Measurements from ENCODE around the gene POLR2H.

DNA sequence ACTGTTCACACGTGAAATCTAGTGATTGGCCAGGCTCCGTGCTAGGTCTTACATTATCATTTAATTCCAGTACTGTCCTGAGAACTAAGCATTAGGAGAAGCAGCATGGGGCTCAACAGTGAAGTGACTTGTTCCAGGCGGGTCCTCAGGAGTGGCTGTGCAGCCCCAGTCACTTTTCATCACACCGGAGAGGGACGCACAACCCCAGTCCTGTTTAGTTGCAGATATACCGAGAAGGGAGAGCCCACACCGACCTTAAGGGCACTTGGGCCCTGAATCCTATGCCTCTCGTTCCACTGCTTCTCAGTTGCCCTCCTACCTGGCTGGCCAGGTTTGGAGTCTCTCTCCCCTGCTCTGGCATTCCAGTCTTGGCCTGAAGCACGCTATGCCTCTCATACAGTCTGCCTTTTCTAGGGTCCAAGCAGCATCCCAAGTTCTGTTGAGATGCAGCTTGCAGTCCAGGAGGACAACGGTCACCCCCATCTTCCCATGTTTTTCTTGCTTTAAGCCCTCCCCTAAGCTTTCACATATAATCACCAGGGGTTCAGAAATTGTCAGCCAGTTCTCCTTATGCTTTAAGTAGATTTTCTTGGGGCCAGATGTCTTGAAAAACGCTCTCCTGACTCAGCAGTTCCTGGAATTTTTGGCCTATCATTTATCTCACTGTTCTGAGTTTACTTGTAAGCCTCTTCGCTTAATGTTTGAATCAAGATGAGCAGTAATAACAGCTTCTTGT lies 14.0 kb upstream of the POLR2H start:
- TF ChIP-seq, protein P1, sequence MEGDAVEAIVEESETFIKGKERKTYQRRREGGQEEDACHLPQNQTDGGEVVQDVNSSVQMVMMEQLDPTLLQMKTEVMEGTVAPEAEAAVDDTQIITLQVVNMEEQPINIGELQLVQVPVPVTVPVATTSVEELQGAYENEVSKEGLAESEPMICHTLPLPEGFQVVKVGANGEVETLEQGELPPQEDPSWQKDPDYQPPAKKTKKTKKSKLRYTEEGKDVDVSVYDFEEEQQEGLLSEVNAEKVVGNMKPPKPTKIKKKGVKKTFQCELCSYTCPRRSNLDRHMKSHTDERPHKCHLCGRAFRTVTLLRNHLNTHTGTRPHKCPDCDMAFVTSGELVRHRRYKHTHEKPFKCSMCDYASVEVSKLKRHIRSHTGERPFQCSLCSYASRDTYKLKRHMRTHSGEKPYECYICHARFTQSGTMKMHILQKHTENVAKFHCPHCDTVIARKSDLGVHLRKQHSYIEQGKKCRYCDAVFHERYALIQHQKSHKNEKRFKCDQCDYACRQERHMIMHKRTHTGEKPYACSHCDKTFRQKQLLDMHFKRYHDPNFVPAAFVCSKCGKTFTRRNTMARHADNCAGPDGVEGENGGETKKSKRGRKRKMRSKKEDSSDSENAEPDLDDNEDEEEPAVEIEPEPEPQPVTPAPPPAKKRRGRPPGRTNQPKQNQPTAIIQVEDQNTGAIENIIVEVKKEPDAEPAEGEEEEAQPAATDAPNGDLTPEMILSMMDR (IDR thresholded peaks at IDR 0.05): no peak
- TF ChIP-seq POLR2A (IDR thresholded peaks at IDR 0.05): no peak
